ENCODE data around the gene PTPRB. TPM values are rescaled to one million over a fixed set of nuclear protein-coding genes. Genes with fewer than 3 reads are reported as not detected.

PTPRB gene
- total RNA-seq, 2 donors from 2014 or later = 0.31 to 0.52 TPM

GRCh38 chr12:70467918-70468733 is 169.1 kb downstream of the PTPRB start:
- Mint-ChIP-seq H3K36me3 (no peaks in the 10 kb centered on the region), H3K27ac (no peak overlapping the region), H3K4me1 (ENCODE audit: low read depth in 2 of 2) (no peaks in the 10 kb centered on the region), H3K27me3 (peaks cover 1 to 2% of the 10 kb centered on the region in 2 donors), H3K9me3 (no peaks in the 10 kb centered on the region), H3K4me3 (no peak overlapping the region)
- no peak for DNase-seq (ENCODE audit: low spot score)
- ATAC-seq = no peak

GRCh38 chr12:70467476-70467875 is 169.8 kb downstream of the PTPRB start:
- Mint-ChIP-seq H3K9me3 (no peaks in the 10 kb centered on the region), H3K27ac (no peak overlapping the region), H3K27me3 (peaks cover 0 to 2% of the 10 kb centered on the region in 2 donors), H3K36me3 (no peaks in the 10 kb centered on the region), H3K4me1 (ENCODE audit: low read depth in 2 of 2) (no peaks in the 10 kb centered on the region), H3K4me3 (no peak overlapping the region)
- ATAC-seq (no peak), DNase-seq (ENCODE audit: low spot score) (no peak)

GRCh38 chr12:70466753-70467152 is 170.5 kb downstream of the PTPRB start:
- ATAC-seq = no peak

More at GRCh38 chr12:70466753-70467152, 170.5 kb downstream of the PTPRB start:
- Mint-ChIP-seq H3K4me3 (no peak overlapping the region), H3K9me3 (no peaks in the 10 kb centered on the region), H3K36me3 (no peaks in the 10 kb centered on the region), H3K27me3 (peaks cover 0 to 2% of the 10 kb centered on the region in 2 donors), H3K4me1 (ENCODE audit: low read depth in 2 of 2) (no peaks in the 10 kb centered on the region), H3K27ac (no peak overlapping the region)
- DNase-seq (ENCODE audit: low spot score) = no peak

Data from natural killer cell treated with Interleukin-12 subunit alpha and Interleukin-12 subunit beta and Interleukin-15 and Interleukin-18, amount 100 ng/mL, for 72 hours (primary cell).